ENCODE results near the gene ZNF804B.

- TF ChIP-seq CTCF (IDR thresholded peaks at IDR 0.05; ENCODE audit: borderline replicate concordance, extremely low read depth, low read length, poor library complexity, severe bottlenecking) (no peak), EZH2 (IDR thresholded peaks at IDR 0.05; ENCODE audit: borderline replicate concordance, low read depth, low read length, severe bottlenecking) (no peak)
Observed at GRCh38 chr7:88969167-88969566, 209.7 kb downstream of the ZNF804B start.

Data from DND-41 (cell line).